Ascending aorta (tissue), 2 donors: ENCODE measurements around the gene IQCN. TPM values are rescaled to one million over a fixed set of nuclear protein-coding genes. Genes with fewer than 3 reads are reported as not detected.

Source experiments
- DNase-seq, 2 donors: peaks; one replicate each; pipeline ENCODE4 v3.0.0-alpha.2; 2019; ENCODE audit warnings: low spot score in 2 of 2
- H3K27ac ChIP-seq, 2 donors: fragments of 200-600 bp; sonication (generic); one replicate each; pipeline ENCODE4 v1.5.1; 2016 to 2017; ENCODE audit warnings: mild to moderate bottlenecking in 1 of 2
- H3K27me3 ChIP-seq: fragments of 200-600 bp; sonication (generic); one replicate; pipeline ENCODE4 v1.5.1; 2017
- H3K36me3 ChIP-seq, 2 donors: fragments of 200-600 bp; sonication (generic); one replicate each; pipeline ENCODE4 v1.5.1; 2016
- H3K4me1 ChIP-seq, 2 donors: fragments of 200-600 bp; sonication (generic); one replicate each; pipeline ENCODE4 v1.5.1; 2016 to 2017; ENCODE audit warnings: mild to moderate bottlenecking in 1 of 2
- H3K4me3 ChIP-seq, 2 donors: fragments of 200-600 bp; sonication (generic); one replicate each; pipeline ENCODE4 v1.5.1; 2016 to 2017; ENCODE audit warnings: mild to moderate bottlenecking in 1 of 2
- H3K9me3 ChIP-seq, 2 donors: fragments of 200-600 bp; sonication (generic); one replicate each; pipeline ENCODE4 v1.5.1; 2016
- intact Hi-C: fragments of 100-400 bp; cut with DNase I; formaldehyde crosslinking; loops from one replicate; pipeline ENCODE4 v1.15.1; 2023
- total RNA-seq: library from RNA; depleted of rRNA; stranded (reverse); fragments of >200 nt; gene quantifications from one replicate; pipeline ENCODE4 v1.1.0, GENCODE V29; 2016
- TF ChIP-seq, protein P1 (sequence below), 3 experiments: fragments of 200-600 bp in 2 of 3; fragments of 450-650 bp in 1 of 3; sonication (generic) in 2 of 3; IDR thresholded peaks; one replicate each; pipeline ENCODE4 v1.5.1; 2016 to 2019; ENCODE audit warnings: antibody characterized with exemption in 3 of 3, mild to moderate bottlenecking in 1 of 3, moderate library complexity in 1 of 3

Gene IQCN, protein sequence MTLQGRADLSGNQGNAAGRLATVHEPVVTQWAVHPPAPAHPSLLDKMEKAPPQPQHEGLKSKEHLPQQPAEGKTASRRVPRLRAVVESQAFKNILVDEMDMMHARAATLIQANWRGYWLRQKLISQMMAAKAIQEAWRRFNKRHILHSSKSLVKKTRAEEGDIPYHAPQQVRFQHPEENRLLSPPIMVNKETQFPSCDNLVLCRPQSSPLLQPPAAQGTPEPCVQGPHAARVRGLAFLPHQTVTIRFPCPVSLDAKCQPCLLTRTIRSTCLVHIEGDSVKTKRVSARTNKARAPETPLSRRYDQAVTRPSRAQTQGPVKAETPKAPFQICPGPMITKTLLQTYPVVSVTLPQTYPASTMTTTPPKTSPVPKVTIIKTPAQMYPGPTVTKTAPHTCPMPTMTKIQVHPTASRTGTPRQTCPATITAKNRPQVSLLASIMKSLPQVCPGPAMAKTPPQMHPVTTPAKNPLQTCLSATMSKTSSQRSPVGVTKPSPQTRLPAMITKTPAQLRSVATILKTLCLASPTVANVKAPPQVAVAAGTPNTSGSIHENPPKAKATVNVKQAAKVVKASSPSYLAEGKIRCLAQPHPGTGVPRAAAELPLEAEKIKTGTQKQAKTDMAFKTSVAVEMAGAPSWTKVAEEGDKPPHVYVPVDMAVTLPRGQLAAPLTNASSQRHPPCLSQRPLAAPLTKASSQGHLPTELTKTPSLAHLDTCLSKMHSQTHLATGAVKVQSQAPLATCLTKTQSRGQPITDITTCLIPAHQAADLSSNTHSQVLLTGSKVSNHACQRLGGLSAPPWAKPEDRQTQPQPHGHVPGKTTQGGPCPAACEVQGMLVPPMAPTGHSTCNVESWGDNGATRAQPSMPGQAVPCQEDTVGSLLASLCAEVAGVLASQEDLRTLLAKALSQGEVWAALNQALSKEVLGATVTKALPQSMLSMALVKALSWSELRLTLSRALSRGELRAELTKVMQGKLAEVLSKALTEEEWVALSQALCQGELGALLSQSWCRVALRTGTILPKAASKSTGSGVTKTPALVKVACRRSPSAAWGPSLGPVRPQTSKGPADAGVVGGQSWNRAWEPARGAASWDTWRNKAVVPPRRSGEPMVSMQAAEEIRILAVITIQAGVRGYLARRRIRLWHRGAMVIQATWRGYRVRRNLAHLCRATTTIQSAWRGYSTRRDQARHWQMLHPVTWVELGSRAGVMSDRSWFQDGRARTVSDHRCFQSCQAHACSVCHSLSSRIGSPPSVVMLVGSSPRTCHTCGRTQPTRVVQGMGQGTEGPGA (N-terminal part only)
- total RNA-seq = 51.2 TPM

DNA sequence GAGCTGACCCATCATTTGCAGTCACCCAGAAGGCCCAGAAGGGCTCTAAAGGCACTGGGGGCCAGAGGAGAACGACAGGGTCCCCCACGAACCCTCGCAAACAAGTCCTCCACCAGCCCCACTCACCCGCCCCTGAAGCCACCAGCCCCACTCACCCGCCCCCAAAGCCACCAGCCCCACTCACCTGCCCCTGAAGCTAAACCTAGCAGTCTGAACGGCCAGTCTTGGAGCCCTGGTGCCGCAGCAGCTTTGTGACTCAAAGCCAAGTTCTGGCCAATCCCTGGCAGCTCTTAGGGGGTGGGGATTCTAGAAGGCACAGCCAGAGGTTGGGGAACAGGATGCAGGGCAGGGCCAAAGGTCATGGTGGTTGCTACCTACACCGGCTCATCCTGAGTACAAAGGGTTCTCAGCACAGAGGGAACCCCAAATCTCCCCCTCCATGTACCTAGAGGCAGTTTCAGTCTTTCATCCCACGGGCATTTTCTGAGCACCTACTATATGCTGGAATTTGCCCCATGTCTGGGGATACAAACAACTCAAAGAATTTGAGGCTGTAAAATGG, at the start of gene IQCN:
Gene IQCN, minus strand, starts transcription at position 234 of the 562 bp plus-strand sequence. CDS start 4,974 bp downstream, outside the sequence.
- intact Hi-C loops = loop anchor here (10.0 kb wide), 1 partner anchor 1949 kb away; the partner anchor contains the start of gene KLF2
- peaks cover 14 to 44% of the 10 kb centered on the region in 2 donors for H3K4me1 ChIP-seq
- H3K27ac ChIP-seq = peak within 1 kb of the TSS; percentile 7 to 72
- H3K36me3 ChIP-seq = peaks cover 13 to 38% of the 10 kb centered on the region in 2 donors
- H3K4me3 ChIP-seq = peak within 1 kb of the TSS in 1 of 2 donors; percentile 26
- H3K9me3 ChIP-seq = no peaks in the 10 kb centered on the region
- H3K27me3 ChIP-seq = no peaks in the 10 kb centered on the region
- peak in 1 of 2 donors; percentile 80 for DNase-seq
- TF ChIP-seq, protein P1, sequence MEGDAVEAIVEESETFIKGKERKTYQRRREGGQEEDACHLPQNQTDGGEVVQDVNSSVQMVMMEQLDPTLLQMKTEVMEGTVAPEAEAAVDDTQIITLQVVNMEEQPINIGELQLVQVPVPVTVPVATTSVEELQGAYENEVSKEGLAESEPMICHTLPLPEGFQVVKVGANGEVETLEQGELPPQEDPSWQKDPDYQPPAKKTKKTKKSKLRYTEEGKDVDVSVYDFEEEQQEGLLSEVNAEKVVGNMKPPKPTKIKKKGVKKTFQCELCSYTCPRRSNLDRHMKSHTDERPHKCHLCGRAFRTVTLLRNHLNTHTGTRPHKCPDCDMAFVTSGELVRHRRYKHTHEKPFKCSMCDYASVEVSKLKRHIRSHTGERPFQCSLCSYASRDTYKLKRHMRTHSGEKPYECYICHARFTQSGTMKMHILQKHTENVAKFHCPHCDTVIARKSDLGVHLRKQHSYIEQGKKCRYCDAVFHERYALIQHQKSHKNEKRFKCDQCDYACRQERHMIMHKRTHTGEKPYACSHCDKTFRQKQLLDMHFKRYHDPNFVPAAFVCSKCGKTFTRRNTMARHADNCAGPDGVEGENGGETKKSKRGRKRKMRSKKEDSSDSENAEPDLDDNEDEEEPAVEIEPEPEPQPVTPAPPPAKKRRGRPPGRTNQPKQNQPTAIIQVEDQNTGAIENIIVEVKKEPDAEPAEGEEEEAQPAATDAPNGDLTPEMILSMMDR (IDR thresholded peaks at IDR 0.05) = no peak

DNA sequence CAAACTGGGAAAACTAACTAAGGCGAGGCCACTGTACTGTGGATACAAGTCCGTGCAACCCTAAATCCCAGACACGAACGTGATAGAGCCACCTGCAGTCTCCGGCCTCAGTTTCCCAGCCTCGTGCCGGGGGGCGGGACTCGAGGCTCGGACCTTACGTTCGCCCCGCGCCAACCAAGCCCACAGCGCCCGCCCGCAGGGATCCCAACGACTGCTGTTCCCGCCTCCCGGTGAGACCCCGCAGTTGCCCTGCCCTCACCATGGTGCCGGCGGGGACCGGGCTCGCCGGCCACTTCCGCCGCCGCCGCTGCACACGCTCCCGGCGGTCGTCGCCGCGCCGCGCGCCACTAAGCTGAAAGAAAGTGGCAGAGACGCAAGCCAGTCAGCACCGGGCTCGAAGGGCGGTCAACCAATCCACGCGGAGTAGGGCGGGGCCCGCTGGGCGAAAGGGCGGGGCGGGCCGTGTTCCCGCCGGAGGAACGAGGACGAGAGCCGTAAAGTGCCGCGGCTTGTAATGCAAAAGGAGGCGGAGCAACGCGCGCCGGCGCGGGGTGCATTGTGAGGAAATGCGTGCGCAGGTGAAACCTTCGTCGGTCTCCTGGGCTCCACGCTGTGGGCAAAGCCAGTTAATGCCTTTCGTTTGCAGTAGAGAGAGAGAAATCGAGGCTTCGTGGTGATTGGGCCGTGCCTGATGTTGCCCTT, 48.7 kb upstream of the IQCN start, which contains the start of gene LSM4:
Gene LSM4, minus strand, starts transcription at position 318 of the 702 bp plus-strand sequence. Its CDS starts 56 bp downstream, at position 262.
- Histone ChIP-seq H3K4me1 (peaks cover 4 to 19% of the 10 kb centered on the region in 2 donors), H3K27ac (peak within 1 kb of the TSS; percentile 89 to 91), H3K9me3 (no peaks in the 10 kb centered on the region), H3K27me3 (no peaks in the 10 kb centered on the region), H3K4me3 (peak within 1 kb of the TSS; percentile 81 to 82), H3K36me3 (no peaks in the 10 kb centered on the region)
- intact Hi-C loops = loop anchor here (1.0 kb wide), 2 partner anchors 19 to 44 kb away; no protein-coding TSS in a partner anchor
- TF ChIP-seq, protein P1 (IDR thresholded peaks at IDR 0.05) = peak in 2 of 3 experiments; percentile 31 to 44
- DNase-seq = peak; percentile 90 to 99

DNA sequence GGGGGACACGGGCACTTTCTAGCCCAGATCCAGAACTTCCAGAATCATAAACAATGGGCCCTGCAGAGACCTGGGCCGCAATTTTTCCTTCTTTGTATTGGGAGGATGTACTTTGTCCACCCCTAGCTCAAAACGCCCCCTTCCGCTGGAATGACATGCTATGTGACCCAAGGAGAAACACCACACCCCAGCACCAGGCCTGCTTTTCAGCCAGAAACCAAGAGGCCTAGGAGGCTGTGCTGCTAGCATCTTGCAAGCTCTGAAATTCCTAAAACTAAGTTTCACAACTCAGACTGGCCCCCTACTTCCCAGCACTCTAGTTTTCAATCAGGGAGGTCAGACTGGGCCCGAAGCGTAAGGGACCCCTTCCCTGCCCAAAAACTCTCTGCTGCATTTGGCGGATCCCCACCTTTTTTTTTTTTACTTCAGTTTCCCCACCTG, 48.1 kb upstream of the IQCN start:
- DNase-seq = peak in 1 of 2 donors; percentile 74
- Histone ChIP-seq H3K27me3 (no peaks in the 10 kb centered on the region), H3K4me3 (peak overlapping the region; percentile 81 to 82), H3K9me3 (no peaks in the 10 kb centered on the region), H3K4me1 (peaks cover 4 to 19% of the 10 kb centered on the region in 2 donors), H3K36me3 (no peaks in the 10 kb centered on the region), H3K27ac (peak overlapping the region; percentile 76 to 91)
- intact Hi-C loops = no loop called here
- TF ChIP-seq, protein P1 (IDR thresholded peaks at IDR 0.05) = no peak

DNA sequence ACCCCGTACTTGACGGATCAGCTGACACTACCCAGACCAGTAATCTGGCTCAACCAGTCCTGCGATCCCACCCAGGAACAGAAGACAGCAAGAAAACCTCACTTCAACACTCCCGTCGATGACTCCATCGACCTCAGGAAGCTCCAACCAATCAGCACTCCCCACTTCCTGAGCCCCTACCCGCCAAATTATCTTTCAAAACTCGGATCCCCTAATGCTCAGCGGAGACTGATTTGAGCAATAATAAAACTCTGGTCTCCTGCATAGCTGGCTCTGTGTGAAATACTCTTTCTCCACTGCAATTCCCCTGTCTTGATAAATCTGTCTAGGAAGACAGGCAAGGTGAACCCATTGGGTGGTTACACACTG, 47.5 kb upstream of the IQCN start:
- Histone ChIP-seq H3K27ac (peak overlapping the region in 1 of 2 donors; percentile 76), H3K36me3 (no peaks in the 10 kb centered on the region), H3K4me1 (peaks cover 4 to 19% of the 10 kb centered on the region in 2 donors), H3K27me3 (no peaks in the 10 kb centered on the region), H3K4me3 (peak overlapping the region; percentile 81 to 82), H3K9me3 (no peaks in the 10 kb centered on the region)
- TF ChIP-seq, protein P1 (IDR thresholded peaks at IDR 0.05) = no peak
- intact Hi-C loops = no loop called here
- no peak for DNase-seq
